Measurements from ENCODE around the gene KMT2B. TPM values are rescaled to one million over a fixed set of nuclear protein-coding genes. Genes with fewer than 3 reads are reported as not detected.

The KMT2B gene
- total RNA-seq, 4 donors from 2014 or later = 7.5 to 33.7 (median 15.6) TPM

DNA sequence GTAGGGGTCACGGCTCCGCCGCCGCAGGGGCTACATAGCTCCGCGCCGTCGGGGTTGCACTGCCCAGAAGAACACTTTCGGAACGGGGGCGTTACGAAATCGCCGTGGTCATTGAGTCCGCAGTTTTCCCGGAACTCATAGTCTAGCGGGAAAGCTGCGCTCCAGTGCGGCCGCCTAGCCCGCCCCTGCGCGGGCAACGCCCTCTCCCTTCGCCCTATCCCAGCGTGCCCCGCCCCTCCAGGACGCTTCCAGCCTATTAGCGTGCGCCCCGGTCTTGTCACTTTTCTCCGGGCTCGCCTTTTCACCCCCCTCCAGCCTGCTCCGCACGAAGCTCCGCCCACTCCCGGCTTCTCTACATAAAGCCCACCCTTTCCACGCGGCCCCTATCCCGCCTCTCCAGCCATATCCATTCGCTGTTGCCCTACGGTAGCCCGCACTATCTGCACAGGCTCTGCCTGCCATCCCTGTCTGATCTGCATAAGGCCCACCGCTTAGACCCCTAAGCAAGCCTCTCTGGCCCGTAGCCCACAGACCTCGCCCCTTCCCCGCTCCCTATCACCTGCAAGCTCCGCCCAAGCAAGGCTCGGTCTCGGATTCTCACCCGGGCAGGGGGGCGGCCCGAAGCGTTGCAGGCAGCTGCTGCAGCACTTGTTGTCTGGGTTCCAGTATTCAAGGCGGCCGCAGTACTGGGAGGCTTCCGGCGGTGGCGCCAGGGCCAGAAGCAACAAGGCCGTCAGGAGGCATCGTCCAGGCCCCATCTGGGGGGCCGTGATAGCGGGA, 22.8 kb downstream of the KMT2B start:
- intact Hi-C loops (cut with DNase I) = no loop called here
- peaks cover 20 to 54% (median 22%) of the 10 kb centered on the region in 3 donors for H3K4me1 ChIP-seq
- WGBS, 2 donors = 0% methylated on average over 25 to 36 of the region's 63 CpGs

DNA sequence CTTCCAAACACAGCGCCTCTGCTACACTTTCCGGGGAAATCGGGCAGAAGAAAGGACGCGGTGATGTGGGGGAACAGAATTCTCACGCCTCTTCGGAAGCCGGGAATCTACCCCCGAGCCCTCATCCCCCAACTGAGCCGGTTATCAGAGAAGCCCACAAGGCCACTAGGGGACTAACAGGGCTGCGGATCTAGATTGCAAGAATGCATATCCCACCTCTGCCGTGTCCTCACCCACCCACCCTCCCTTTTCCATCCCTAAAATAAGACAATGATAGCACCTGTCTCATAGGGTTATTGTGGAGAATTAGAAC, 23.4 kb downstream of the KMT2B start:
- WGBS, 2 donors = 0 to 6% methylated on average over 6 to 12 of the region's 12 CpGs
- H3K36me3 ChIP-seq = peaks cover 7 to 44% (median 27%) of the 10 kb centered on the region in 3 donors
- H3K4me1 ChIP-seq = peaks cover 20 to 59% (median 26%) of the 10 kb centered on the region in 3 donors
- no peaks in the 10 kb centered on the region for H3K9me3 ChIP-seq
- peak overlapping the region; percentile 69 to 92 (median 82) for H3K27ac ChIP-seq
- peak overlapping the region; percentile 46 to 74 (median 60) for H3K4me3 ChIP-seq
- no peak for DNase-seq
- intact Hi-C loops (cut with DNase I) = no loop called here
- no peaks in the 10 kb centered on the region for H3K27me3 ChIP-seq
- no peak for TF ChIP-seq POLR2A (IDR thresholded peaks at IDR 0.05)
- TF ChIP-seq, protein P1, sequence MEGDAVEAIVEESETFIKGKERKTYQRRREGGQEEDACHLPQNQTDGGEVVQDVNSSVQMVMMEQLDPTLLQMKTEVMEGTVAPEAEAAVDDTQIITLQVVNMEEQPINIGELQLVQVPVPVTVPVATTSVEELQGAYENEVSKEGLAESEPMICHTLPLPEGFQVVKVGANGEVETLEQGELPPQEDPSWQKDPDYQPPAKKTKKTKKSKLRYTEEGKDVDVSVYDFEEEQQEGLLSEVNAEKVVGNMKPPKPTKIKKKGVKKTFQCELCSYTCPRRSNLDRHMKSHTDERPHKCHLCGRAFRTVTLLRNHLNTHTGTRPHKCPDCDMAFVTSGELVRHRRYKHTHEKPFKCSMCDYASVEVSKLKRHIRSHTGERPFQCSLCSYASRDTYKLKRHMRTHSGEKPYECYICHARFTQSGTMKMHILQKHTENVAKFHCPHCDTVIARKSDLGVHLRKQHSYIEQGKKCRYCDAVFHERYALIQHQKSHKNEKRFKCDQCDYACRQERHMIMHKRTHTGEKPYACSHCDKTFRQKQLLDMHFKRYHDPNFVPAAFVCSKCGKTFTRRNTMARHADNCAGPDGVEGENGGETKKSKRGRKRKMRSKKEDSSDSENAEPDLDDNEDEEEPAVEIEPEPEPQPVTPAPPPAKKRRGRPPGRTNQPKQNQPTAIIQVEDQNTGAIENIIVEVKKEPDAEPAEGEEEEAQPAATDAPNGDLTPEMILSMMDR (IDR thresholded peaks at IDR 0.05) = no peak

More for the DNA sequence above, 22.8 kb downstream of the KMT2B start:
- H3K9me3 ChIP-seq = no peaks in the 10 kb centered on the region
- peak overlapping the region; percentile 69 to 92 (median 82) for H3K27ac ChIP-seq
- H3K36me3 ChIP-seq = peaks cover 10 to 50% (median 27%) of the 10 kb centered on the region in 3 donors
- TF ChIP-seq POLR2A (IDR thresholded peaks at IDR 0.05) = peak in 1 of 4 donors; percentile 51
- TF ChIP-seq, protein P1 (IDR thresholded peaks at IDR 0.05) = peak in 1 of 6 experiments; percentile 29
- DNase-seq = peak; percentile 91
- peak overlapping the region; percentile 46 to 74 (median 60) for H3K4me3 ChIP-seq
- no peaks in the 10 kb centered on the region for H3K27me3 ChIP-seq

DNA sequence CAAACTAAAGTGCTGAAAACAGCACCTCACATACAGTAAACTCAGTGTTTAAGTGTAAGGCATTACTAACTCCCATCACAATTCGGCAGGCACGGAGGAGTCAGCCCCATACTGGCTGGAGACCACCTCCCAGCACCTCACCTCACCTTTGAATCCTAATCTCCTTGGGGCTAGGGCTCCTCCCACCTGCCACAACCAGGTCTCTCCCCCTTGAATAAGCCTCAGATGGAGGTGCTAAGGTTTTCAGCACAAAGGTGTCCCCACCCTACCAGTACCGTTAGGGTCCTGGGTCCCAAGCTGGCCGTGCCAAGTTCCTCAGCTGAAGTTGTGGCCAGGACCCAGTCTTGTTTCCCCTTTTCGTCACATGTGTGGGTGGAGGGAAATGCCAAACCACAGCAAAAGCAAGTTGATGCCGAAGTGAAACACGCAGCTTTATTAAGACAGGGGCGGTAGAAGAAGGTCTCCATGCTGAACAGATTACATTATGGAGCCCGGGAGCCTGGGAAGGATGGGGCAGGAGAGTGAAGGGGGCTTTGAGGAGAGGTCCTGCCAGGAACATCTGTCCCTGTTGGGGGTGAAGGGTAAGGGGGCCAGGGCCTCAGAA, 24.4 kb downstream of the KMT2B start, which contains the start of gene IGFLR1:
Gene IGFLR1, minus strand, starts transcription at position 332 of the 604 bp plus-strand sequence. CDS start 1,272 bp downstream, outside the sequence.
- TF ChIP-seq, protein P1 (IDR thresholded peaks at IDR 0.05) = no peak
- TF ChIP-seq POLR2A (IDR thresholded peaks at IDR 0.05) = peak in 1 of 4 donors; percentile 54
- no peaks in the 10 kb centered on the region for H3K27me3 ChIP-seq
- 63 to 73% methylated on average over 4 of the region's 9 CpGs for WGBS, 2 donors
- peaks cover 7 to 39% (median 16%) of the 10 kb centered on the region in 3 donors for H3K36me3 ChIP-seq
- peak within 1 kb of the TSS; percentile 69 to 92 (median 82) for H3K27ac ChIP-seq
- no peaks in the 10 kb centered on the region for H3K9me3 ChIP-seq
- intact Hi-C loops (cut with DNase I) = no loop called here
- DNase-seq = no peak
- H3K4me3 ChIP-seq = peak within 1 kb of the TSS in 3 of 4 donors; percentile 59 to 74 (median 60)
- H3K4me1 ChIP-seq = peaks cover 20 to 70% (median 34%) of the 10 kb centered on the region in 3 donors

DNA sequence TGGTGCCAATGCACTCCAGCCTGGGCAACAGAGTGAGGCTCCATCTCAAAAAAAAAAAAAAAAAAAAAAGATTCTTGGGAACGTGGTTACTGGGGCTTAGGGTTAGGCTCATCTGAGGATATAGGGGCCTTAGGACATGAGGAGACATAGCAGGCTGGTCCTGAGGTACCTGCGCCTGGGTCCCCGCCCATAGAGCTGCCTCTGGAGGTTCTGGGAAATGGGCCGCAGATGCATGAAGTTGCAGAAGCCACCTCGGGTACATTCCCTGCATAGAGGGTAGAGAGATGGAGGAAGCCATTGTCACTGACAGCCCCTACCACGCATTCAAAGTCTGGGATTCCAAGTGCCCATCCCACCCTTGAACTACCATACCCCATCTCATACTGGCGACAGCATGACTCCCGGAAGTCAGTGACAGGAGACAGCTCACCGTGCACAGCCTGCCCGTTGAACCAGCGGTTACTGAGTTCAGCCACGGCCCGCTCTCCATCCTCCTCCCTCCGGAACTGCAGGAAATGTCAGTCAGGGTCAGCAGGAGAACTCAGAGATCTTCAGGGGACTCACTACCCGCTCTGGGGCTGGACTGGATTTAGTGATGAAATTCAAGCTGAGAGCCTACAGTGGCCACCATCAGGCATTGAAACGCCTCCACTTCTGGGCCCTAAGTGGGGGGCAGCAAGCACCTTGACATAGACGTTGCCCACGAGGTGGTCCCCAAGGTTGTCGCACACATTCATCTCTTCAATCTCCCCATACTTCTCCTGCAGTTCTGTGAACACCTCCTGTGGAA, 26.0 kb downstream of the KMT2B start:
- peak overlapping the region; percentile 90 to 97 (median 92) for H3K4me3 ChIP-seq
- intact Hi-C loops (cut with DNase I) = no loop called here
- no peak for TF ChIP-seq POLR2A (IDR thresholded peaks at IDR 0.05)
- H3K9me3 ChIP-seq = no peaks in the 10 kb centered on the region
- H3K4me1 ChIP-seq = peaks cover 27 to 80% (median 39%) of the 10 kb centered on the region in 3 donors
- DNase-seq = no peak
- WGBS, 2 donors = 77 to 85% methylated on average over 13 to 18 of the region's 19 CpGs
- peak overlapping the region; percentile 100 for H3K27ac ChIP-seq
- no peaks in the 10 kb centered on the region for H3K27me3 ChIP-seq
- peaks cover 0 to 23% (median 1%) of the 10 kb centered on the region in 3 donors for H3K36me3 ChIP-seq
